Measurements from ENCODE around the gene LCN6.

LCN6 gene

GRCh38 chr9:136725612-136726011 lies 22.7 kb downstream of the LCN6 start:
- DNase-seq (ENCODE audit: low read depth in 2 of 2), result no peak

- DNase-seq (ENCODE audit: low read depth in 2 of 2), result no peak
These were observed 23.6 kb downstream of the LCN6 start for GRCh38 chr9:136724772-136725171.

GRCh38 chr9:136723989-136724388 lies 24.3 kb downstream of the LCN6 start:
- no peak for DNase-seq (ENCODE audit: low read depth in 2 of 2)

- no peak for DNase-seq (ENCODE audit: low read depth in 2 of 2)
These were observed 24.9 kb downstream of the LCN6 start for GRCh38 chr9:136723362-136723976.

- no peak for DNase-seq (ENCODE audit: low read depth in 2 of 2)
These were observed 25.4 kb downstream of the LCN6 start for GRCh38 chr9:136722969-136723356.

- DNase-seq (ENCODE audit: low read depth in 2 of 2), result no peak
These were observed 26.0 kb downstream of the LCN6 start for GRCh38 chr9:136722093-136722968.

GRCh38 chr9:136721339-136722092 lies 26.8 kb downstream of the LCN6 start:
- DNase-seq (ENCODE audit: low read depth in 2 of 2), result no peak

GRCh38 chr9:136720898-136721338 lies 27.4 kb downstream of the LCN6 start:
- no peak for DNase-seq (ENCODE audit: low read depth in 2 of 2)

GRCh38 chr9:136720251-136720897 lies 28.0 kb downstream of the LCN6 start:
- no peak for DNase-seq (ENCODE audit: low read depth in 2 of 2)

GRCh38 chr9:136719195-136719880 lies 29.0 kb downstream of the LCN6 start:
- no peak for DNase-seq (ENCODE audit: low read depth in 2 of 2)

- no peak for DNase-seq (ENCODE audit: low read depth in 2 of 2)
These were observed 29.8 kb downstream of the LCN6 start for GRCh38 chr9:136718345-136719194.

- DNase-seq (ENCODE audit: low read depth in 2 of 2), result no peak
These were observed 30.9 kb downstream of the LCN6 start for GRCh38 chr9:136717399-136717798.

- no peak for DNase-seq (ENCODE audit: low read depth in 2 of 2)
These were observed 33.4 kb downstream of the LCN6 start for GRCh38 chr9:136714893-136715274.

- no peak for DNase-seq (ENCODE audit: low read depth in 2 of 2)
These were observed 34.0 kb downstream of the LCN6 start for GRCh38 chr9:136714096-136714892.

GRCh38 chr9:136713550-136713949 lies 34.8 kb downstream of the LCN6 start:
- DNase-seq (ENCODE audit: low read depth in 2 of 2), result no peak

- DNase-seq (ENCODE audit: low read depth in 2 of 2), result no peak
These were observed 35.4 kb downstream of the LCN6 start for GRCh38 chr9:136712690-136713544.

- no peak for DNase-seq (ENCODE audit: low read depth in 2 of 2)
These were observed 36.3 kb downstream of the LCN6 start, which contains the start of gene DIPK1B for GRCh38 chr9:136711751-136712689. Gene DIPK1B (plus strand): TSS chr9:136712572. CDS start chr9:136712666, 94 bp downstream.
